HG03354 (cell line): ENCODE measurements around the gene UBE2D2.

Experiments
- ATAC-seq: cut with Tn5 transposase; IDR thresholded peaks from one replicate; pipeline ENCODE4 v1.9.1; 2021; ENCODE audit warnings: mild to moderate bottlenecking; ENCODE audit not compliant: unreplicated experiment, poor library complexity, severe bottlenecking

UBE2D2 gene

GRCh38 chr5:139654464-139654863 lies 93.3 kb downstream of the UBE2D2 start:
- ATAC-seq = no peak

- no peak for ATAC-seq
Measured at GRCh38 chr5:139654871-139655491, 93.8 kb downstream of the UBE2D2 start.

GRCh38 chr5:139655727-139656271 lies 94.7 kb downstream of the UBE2D2 start:
- no peak for ATAC-seq

GRCh38 chr5:139657363-139658321 lies 96.5 kb downstream of the UBE2D2 start:
- no peak for ATAC-seq

GRCh38 chr5:139658501-139658927 lies 97.4 kb downstream of the UBE2D2 start:
- no peak for ATAC-seq

GRCh38 chr5:139658928-139659667 lies 98.0 kb downstream of the UBE2D2 start:
- ATAC-seq = no peak

GRCh38 chr5:139659695-139660101 lies 98.6 kb downstream of the UBE2D2 start:
- ATAC-seq = no peak

GRCh38 chr5:139660105-139660922 lies 99.2 kb downstream of the UBE2D2 start:
- ATAC-seq = no peak

- ATAC-seq = no peak
Measured at GRCh38 chr5:139660923-139661814, 100.0 kb downstream of the UBE2D2 start.

- no peak for ATAC-seq
Measured at GRCh38 chr5:139662617-139663016, 101.5 kb downstream of the UBE2D2 start.

GRCh38 chr5:139663207-139664085 lies 102.3 kb downstream of the UBE2D2 start:
- no peak for ATAC-seq

GRCh38 chr5:139664086-139664693 lies 103.1 kb downstream of the UBE2D2 start:
- peak; percentile 48 for ATAC-seq

- ATAC-seq = no peak
Measured at GRCh38 chr5:139664727-139665351, 103.7 kb downstream of the UBE2D2 start.

- no peak for ATAC-seq
Measured at GRCh38 chr5:139665626-139666025, 104.5 kb downstream of the UBE2D2 start.

- ATAC-seq = no peak
Measured at GRCh38 chr5:139666551-139666950, 105.4 kb downstream of the UBE2D2 start.

- no peak for ATAC-seq
Measured at GRCh38 chr5:139667001-139667729, 106.0 kb downstream of the UBE2D2 start.
